WI38 (cell line): ENCODE results near the gene CACNA1A.

Experiments used
- H3K4me3 ChIP-seq: 2 replicates; pipeline ENCODE4 v1.5.1; 2011; ENCODE audit warnings: low read depth, mild to moderate bottlenecking, control low read depth, low read length
- TF ChIP-seq, protein P1 (sequence below): IDR thresholded peaks from 2 replicates; pipeline ENCODE4 v1.5.1; 2012; ENCODE audit warnings: low read depth, mild to moderate bottlenecking, control low read depth, low read length

Gene CACNA1A

DNA sequence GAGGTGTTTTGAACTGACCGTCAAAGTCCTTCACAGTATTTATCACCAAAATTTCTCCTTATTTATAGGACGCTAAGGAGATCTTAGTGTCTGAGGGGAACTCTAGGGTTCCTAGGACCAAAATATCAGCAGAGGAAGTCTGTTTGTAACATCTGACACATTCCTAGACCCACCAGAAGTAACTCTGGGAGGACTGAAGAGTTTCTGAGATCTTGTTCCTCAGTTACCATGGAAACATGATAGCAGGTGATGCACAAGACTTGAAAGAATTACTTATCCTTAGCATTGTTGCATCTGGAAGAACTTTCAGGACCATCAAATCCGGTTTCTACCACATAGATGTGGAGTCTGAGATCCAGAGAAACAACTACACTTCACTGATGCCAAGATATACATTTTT, 191.5 kb downstream of the CACNA1A start:
- TF ChIP-seq, protein P1, sequence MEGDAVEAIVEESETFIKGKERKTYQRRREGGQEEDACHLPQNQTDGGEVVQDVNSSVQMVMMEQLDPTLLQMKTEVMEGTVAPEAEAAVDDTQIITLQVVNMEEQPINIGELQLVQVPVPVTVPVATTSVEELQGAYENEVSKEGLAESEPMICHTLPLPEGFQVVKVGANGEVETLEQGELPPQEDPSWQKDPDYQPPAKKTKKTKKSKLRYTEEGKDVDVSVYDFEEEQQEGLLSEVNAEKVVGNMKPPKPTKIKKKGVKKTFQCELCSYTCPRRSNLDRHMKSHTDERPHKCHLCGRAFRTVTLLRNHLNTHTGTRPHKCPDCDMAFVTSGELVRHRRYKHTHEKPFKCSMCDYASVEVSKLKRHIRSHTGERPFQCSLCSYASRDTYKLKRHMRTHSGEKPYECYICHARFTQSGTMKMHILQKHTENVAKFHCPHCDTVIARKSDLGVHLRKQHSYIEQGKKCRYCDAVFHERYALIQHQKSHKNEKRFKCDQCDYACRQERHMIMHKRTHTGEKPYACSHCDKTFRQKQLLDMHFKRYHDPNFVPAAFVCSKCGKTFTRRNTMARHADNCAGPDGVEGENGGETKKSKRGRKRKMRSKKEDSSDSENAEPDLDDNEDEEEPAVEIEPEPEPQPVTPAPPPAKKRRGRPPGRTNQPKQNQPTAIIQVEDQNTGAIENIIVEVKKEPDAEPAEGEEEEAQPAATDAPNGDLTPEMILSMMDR, result no peak
- H3K4me3 ChIP-seq, result no peak overlapping the region

DNA sequence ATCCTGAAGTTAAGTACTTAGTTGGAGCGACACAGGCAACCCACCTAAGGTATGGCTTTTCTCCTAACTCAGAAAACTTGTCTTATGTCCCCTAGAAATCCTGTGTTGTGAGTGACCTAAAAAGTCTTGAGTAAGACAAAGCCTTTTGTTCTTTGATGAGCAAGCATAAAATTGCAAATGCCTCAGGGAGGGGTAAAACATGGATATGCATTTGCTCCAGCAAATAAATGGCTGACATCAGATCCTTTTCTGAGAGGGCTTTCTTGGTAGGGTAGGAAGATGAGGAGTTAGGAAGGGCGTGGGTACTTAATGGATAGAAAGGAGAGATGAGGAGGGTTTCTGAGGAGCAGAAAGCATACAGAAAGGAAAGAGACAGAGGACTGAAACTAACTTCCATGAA, 192.4 kb downstream of the CACNA1A start:
- no peak overlapping the region for H3K4me3 ChIP-seq

DNA sequence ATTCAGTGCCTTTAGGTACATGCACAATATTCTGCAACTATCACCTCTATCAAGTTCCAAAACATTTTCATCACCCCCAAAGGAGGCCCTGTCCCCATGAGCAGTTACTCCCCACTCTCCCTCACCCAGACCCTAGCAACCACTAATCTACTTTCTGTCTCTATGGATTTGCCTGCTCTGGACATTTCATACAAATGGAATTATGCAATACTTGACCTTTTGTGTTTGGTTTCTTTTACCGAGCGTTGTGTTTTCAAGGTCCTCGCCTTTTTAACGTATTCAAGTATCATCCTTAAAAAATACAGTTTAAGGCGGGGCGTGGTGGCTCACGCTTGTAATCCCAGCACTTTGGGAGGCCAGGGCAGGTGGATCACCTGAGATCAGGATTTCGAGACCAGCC, 196.4 kb downstream of the CACNA1A start:
- TF ChIP-seq, protein P1, result no peak
- no peak overlapping the region for H3K4me3 ChIP-seq

More for the DNA sequence above, 192.4 kb downstream of the CACNA1A start:
- TF ChIP-seq, protein P1, result no peak

DNA sequence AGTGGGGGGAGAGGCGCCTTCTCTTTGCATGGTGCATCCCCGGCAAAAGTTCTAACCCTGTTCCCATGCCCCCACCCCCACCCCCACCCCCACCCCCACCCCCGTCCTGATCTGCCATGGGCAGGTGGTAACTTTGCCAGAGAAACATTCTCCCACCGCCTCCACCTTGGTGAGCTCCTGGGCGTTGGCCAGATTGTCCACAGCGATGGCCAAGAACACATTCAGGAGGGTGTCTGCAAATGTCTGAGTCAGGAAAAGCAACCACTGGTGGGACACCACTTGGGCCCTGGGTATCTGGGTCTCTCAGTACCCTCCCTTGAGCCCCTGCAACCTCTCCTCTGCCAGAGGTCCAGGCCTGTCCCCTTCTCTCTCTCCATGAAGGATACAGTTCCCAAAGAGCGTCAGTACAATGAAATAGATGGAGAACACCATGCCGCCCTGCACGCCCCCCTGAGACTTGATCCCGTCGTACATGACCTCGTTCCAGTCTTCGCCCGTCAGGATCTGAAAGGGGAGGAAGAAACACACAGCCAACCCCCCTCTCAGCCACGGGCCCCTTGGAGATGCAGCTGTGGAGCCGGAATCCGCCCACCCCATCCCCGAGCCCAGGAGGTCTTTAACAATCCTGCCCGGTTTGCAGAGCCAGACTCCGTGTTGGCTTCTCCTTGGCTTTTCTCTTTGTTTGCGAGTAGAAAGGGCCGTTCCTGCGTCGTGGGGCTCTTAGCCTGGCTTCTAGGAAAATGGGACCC, 202.7 kb downstream of the CACNA1A start:
- TF ChIP-seq, protein P1, result no peak

DNA sequence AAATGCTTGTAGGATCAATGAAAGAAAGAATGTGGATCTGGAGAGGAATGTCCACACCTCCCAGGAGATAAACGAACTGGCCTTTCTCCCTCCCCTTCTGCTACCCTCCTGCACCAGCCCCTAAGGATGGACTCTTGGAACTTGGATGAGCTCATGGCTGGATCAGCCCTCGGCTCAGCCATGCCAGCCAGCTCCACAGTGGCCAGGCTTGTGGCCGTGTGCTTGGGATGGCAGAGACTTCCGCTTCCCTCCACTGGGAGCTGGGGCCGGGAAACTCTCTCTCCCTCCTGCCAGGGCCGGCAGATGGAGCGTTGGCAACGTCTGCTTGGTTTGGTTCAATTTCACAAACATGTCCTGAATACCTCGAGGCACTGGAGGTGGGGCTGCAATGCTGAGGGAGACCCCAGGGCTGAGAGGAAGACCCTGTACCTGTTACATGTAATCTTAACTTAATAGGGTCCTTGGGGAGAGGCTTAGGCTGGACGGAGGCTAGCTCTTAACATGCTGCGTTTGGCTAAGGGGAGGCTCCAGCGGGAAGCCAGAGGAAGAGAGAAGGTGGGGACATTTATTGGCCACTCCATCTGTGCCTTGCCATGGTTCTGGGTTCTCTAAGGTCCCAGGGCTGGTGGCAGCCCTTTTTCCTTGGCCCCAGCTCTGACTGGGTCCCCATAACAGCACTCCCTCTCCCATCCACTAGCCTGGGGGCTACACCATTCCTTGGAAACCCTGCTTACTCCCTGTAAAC, 203.6 kb downstream of the CACNA1A start:
- no peak overlapping the region for H3K4me3 ChIP-seq
- TF ChIP-seq, protein P1, result no peak

More for the DNA sequence above, 202.7 kb downstream of the CACNA1A start:
- no peak overlapping the region for H3K4me3 ChIP-seq

DNA sequence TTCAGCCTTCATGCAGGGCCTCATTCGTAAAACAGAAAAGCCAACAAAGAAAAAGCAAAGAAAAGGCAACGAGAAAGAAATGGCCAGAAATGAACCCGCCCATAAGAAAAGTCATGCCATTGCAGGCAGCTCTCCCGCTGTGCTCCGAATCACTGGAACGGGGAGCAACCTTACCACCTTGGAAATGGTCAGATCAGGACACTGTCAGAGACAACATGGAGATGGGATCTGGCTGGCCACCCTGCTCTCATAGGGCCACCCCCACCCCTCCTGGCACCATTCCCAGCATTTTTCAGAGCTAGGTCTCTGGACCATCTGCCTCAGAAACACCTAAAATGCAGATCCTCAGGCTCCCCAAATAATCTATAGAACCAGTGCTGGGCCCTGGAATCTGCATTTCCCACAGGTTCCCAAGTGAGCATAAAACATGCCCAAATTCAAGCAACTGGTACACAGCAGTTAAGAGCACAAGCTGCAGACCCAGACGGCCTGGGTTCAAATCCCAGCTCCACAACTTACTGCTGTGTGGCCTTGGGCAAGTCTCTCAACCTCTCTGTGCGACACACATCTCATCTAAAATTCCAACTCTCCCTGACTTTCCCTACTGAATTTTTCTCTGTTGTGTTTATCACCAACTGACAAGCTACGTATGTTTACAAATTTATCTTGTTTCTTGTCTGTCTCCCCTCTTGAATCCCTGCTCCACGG, 204.5 kb downstream of the CACNA1A start:
- H3K4me3 ChIP-seq, result no peak overlapping the region
- TF ChIP-seq, protein P1, result no peak
